HG03565 (cell line): ENCODE measurements around the gene MDM4.

ENCODE experiments used
- ATAC-seq: cut with Tn5 transposase; IDR thresholded peaks from one replicate; pipeline ENCODE4 v1.9.1; 2021; ENCODE audit warnings: mild to moderate bottlenecking, moderate library complexity; ENCODE audit not compliant: unreplicated experiment

MDM4 gene

GRCh38 chr1:204491655-204492054 is 24.6 kb upstream of the MDM4 start:
- ATAC-seq = no peak

DNA sequence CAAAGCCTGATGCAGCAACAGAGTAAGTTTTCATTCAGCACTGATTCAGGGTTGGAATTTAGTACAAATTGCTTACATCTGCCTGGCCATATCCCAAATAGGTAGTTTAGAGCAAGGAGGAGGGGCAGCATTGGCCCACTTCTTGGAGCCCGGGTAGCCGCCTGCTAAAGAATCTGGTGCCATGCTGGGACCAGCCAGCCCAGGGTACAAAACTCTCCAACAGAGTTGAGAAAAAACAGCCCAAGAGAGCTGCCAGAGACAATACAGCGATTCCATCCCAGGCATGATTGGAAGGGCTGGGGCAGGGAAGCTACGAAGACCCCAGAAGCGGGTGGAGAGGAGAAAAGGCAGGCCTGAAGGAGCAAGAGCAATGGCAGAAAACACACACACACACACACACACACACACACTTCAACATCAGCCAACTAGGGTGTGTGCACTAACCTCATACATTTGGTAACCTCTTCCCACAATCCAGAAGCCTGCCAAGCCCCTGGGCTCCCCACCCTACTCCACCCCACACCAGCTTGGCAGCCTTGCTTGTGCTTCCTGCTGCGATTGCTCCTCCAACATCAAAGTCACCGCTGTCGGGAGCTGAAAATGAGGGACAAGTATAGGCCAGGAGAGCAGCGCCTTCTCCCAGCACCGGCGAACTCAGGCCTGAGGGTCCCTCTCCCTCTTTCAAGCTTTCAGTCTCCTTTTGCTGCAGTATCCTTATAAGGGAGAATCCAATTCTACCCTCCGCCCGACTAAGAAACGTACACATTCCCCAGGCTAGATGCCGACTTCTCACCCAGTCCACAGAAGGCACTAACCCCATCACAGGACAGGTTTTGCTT is 22.8 kb upstream of the MDM4 start:
- no peak for ATAC-seq

- peak; percentile 13 for ATAC-seq
These were observed 22.3 kb upstream of the MDM4 start for GRCh38 chr1:204493984-204494280.

DNA sequence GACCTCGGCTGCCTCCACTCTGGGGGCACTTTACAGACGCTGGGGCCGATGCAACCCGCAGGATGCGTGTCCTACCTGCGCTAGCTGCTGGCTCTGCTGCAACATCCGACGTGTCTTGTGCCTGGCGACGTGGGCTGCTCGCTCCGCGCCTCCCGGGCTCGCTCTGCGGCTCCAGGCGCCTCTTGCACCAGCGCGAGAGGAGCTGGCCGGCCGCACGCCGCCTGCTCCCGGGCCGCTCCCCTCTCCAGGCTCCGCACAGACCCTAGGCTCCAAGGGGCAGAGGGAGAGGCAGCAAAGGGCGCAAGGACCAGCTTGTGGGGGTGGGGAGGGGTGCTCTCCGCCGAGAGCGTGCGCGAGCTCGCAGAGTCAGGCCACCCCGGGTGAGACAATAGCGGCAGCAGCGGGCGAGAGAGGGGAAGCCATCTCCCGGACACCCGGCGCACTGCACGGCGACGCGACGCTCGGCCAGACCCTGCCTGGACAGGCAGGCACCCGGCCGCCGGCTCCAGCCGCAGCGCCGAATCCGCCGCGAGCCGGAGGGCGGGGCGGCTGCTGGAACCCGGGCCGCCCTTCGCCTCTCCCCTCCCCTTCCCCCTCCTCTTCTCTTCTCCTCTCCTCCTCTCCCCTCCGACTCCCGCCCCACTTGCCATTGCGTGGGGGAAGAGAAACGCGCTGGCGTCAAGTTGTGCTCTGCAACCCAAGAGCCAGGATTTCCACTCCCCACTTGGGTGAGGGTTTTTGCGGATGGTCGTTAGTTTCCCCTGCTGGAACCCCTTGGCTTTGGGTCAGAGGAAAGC is 21.7 kb upstream of the MDM4 start, which contains the start of gene PIK3C2B:
TSS of gene PIK3C2B (minus strand) at position 525 of the 797 bp plus-strand sequence. CDS start 25,003 bp downstream, outside the sequence.
- peak; percentile 66 for ATAC-seq

DNA sequence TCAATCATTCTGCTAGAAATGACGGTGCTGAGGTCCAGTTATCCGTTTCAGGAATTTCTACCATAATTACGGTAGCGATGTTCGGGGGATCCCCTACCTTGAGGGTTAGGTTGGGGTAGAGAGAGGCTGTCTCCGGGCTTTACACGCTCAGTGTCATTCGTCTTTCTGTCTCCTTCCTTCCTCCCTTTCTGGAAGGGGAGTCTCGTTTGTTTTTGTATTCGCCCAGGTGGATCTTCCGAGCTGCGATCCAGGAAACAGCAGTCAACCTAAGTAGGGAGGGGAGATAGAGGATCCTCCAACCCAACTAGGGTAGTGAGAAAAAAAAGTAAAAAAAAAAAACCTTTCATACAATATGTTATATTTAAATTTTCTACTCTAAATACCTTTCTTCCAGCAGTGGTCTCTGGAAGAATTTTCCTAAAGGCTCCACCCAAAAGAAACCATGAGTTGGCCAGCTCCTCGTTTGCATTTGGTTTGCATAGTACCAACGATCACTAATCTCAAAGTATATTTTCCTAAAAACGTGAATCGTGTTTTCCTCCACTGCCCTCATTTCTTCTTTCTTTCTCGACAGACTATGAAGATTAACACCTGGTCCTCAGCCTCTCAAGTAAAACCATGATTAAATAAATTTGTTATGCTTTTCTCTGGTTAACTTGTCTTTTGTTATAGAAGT is 21.0 kb upstream of the MDM4 start:
- peak; percentile 17 for ATAC-seq

DNA sequence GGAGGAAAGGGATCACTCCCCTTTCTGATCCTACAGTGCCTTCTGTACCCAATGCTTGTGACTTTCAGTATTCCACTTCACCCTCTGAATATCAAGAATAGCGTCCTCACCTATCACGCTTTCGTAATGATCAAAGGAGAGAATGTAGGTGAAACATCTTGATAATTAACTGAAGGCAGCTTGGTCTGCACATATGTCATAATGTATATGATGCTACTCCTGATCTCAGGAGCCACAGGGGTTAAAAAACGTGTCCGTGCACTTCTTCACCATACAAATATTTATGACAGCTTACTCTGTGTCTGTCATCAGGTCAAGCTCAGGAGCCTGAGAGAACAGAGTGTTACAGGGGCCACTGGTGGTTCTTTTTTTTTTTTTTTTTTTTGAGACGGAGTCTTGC is 20.4 kb upstream of the MDM4 start:
- no peak for ATAC-seq

DNA sequence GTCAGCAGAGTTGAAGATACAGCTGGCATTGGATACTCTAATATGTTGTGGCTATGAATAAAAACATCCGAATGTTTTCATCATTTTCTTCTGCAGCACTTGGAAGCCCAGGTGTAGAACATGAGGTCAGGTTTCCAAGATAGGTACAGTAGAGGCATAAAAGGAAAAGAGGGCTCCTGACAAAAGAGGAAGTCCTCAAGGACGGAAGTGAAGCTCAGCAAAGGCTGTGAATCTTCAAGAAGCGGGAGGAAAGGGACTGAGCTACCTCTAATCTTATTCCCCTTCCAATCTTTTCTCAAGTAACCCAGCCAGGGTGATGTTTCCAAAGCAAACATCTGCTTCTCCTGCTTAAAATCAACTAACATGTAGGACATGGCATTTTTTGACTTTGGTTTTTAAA is 17.2 kb upstream of the MDM4 start:
- no peak for ATAC-seq

GRCh38 chr1:204499511-204500468 is 16.4 kb upstream of the MDM4 start:
- ATAC-seq = no peak

DNA sequence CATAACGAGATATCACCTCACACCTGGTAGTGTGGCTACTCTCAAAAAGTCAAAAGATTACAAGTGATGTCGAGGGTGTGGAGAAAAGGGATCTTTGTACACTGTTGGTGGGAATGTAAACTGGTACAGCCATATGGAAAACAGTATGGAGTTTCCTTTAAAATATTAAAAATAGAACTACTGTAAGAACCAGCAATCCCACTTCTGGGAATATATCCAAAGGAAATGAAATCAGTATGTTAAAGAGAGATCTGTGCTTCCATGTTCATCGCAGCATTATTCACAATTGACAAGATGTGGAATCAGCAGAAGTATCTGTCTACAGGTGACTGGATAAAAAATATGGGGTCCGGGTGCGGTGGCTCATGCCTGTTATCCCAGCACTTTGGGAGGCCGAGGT is 14.0 kb upstream of the MDM4 start:
- no peak for ATAC-seq

GRCh38 chr1:204503122-204503912 is 12.9 kb upstream of the MDM4 start:
- no peak for ATAC-seq

DNA sequence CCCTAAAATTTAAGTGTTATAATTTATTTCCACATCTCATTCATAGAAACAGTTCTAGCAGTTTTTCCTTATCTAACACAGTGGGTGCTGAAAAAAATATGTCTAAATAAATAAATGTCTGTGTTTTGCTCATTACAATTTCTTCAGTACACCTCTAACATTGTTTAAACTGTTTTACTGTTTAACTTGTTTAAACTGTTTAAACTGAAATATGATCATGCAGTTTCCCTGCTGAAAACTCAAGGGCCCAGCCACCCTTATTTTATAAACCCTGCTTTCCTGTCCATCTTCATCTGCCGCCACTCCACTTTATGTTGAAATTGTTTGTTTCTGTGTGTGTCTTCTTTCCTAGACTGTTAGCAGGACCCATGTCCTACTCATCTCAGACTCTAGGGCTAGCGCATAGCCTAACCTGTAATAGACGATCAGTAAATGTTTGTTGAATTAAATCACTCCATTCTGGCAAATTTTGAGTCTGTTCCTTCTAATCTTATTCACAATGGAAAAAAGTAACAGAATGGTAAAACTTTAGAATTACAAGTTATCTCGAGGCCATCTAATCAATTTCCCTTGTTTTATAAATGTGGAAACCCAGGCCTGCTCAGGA is 12.2 kb upstream of the MDM4 start:
- ATAC-seq = no peak

DNA sequence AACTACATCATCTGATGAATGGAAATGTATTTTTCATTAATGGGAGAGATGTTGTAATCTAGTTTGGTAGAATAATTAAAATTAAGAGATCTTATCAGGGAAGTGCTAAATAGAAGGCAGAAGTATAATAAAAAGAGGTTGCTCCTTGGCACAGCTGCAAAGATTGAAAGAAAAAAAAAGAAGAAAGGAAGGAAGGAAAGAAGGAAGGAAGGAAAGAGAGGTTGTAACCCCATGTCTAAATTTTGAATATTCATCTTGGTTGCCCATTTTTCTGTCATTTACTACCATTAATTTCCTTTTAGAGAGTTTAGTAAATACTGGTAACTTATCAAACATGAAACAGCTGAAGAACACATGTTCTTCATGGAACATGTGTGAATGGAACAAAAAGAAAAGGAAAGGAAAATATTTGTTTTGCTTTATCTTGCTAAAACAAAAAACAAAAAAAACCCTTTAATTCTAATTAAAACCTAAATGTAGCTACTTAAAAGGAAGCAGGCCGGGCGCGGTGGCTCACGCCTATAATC is 10.5 kb upstream of the MDM4 start:
- ATAC-seq = no peak

DNA sequence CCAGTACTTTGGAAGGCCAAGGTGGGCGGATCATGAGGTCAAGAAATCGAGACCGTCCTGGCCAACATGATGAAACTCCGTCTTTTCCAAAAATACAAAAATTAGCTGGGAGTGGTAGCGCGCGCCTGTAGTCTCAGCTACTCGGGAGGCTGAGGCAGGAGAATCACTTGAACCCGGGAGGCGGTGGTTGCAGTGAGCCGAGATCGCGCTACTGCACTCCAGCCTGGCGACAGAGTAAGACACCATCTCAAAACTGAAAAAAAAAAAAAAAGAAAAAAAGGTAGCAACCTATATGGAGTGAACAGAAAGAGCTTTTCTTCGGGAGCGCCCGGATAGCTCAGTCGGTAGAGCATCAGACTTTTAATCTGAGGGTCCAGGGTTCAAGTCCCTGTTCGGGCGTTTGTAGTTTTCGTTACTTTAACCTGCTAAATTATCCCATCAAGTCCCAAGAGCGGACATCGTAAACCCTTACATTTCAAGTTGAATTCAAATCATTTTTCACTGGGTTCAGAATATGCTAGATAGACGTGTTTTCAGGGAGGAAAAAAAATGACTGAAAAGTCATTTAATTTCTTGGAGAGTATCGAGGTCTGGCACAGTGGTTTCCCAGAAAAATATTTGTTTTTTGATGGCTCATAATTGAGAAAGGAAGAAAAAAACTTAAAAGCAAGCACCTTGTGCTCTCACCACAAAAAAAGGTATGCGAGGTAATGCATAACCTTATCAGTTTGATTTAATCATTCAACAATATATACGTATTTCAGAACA is 9.8 kb upstream of the MDM4 start:
- ATAC-seq = peak; percentile 59

- peak; percentile 56 for ATAC-seq
These were observed 9.3 kb upstream of the MDM4 start for GRCh38 chr1:204506969-204507316.

DNA sequence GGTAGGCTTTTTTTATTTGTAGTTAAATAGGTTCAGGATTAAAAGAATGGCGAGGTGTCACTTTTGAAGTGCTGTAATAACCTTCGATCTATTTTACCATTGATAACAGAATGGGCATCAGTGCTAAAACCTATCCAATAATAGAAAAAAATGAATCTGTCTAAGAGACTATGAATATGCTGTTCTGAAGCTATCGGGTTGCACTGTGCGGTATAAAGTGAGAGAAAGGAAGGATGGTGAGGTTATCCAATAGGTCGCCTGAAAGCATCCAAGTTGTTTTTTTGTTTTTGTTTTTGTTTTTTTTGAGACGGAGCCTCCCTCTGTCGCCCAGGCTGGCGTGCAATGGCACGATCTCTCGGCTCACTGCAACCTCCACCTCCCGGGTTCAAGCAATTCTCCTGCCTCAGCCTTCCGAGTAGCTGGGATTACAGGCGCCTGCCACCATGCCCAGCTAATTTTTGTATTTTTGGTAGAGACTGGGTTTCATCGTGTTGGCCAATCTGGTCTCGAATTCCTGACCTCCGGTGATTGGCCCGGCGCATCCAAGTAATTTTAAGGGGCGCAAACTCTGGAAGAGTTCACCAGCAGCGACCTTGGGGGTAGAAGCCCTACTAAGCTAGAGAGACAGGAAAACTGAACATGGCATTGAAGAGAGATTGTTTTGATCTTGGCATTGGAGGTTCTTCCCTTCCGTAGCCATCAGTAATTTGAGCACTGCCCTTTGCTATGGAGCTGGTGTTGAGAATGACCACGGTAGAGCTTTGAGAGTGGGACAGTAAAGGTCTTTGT is 8.7 kb upstream of the MDM4 start:
- ATAC-seq = peak; percentile 6

- no peak for ATAC-seq
These were observed 7.0 kb upstream of the MDM4 start for GRCh38 chr1:204509186-204509635.

GRCh38 chr1:204511366-204511765 is 4.8 kb upstream of the MDM4 start:
- ATAC-seq = no peak
